Panc1 (cell line): ENCODE data around the gene SLC4A5.

ENCODE experiments used
- POLR2AphosphoS5 ChIP-seq: IDR thresholded peaks from 2 replicates; pipeline ENCODE4 v1.6.1; 2012; ENCODE audit warnings: mild to moderate bottlenecking, low read depth, low read length, moderate library complexity
- SIN3A ChIP-seq: IDR thresholded peaks from 2 replicates; pipeline ENCODE4 v1.6.1; 2012; ENCODE audit warnings: low read depth, mild to moderate bottlenecking, low read length, moderate library complexity, borderline replicate concordance; ENCODE audit not compliant: insufficient read depth
- TF ChIP-seq, protein P1 (sequence below): fragments of 450-650 bp; IDR thresholded peaks from 2 replicates; pipeline ENCODE4 v1.5.1; 2017; ENCODE audit warnings: mild to moderate bottlenecking

DNA sequence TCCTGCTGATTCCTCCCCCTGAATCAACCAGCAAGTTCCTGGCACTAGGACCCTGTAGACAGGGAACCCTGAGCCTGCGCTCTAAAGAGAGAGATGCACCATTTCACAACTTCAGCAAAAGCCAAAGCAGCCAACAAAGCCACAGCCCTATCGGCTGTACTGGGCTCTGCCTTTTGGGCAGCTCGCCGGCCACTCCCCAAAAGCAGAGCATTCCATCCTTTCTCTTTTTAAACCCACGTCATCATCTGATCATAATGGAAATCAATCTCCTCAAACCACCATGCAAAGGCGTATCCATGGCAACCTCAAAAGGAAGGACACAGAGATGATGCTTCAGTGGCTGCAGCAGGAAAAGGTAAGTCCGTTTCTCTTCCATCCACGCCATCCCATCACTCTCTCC lies 42.2 kb upstream of the SLC4A5 start:
- no peak for TF ChIP-seq POLR2AphosphoS5
- TF ChIP-seq, protein P1, sequence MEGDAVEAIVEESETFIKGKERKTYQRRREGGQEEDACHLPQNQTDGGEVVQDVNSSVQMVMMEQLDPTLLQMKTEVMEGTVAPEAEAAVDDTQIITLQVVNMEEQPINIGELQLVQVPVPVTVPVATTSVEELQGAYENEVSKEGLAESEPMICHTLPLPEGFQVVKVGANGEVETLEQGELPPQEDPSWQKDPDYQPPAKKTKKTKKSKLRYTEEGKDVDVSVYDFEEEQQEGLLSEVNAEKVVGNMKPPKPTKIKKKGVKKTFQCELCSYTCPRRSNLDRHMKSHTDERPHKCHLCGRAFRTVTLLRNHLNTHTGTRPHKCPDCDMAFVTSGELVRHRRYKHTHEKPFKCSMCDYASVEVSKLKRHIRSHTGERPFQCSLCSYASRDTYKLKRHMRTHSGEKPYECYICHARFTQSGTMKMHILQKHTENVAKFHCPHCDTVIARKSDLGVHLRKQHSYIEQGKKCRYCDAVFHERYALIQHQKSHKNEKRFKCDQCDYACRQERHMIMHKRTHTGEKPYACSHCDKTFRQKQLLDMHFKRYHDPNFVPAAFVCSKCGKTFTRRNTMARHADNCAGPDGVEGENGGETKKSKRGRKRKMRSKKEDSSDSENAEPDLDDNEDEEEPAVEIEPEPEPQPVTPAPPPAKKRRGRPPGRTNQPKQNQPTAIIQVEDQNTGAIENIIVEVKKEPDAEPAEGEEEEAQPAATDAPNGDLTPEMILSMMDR: no peak
- no peak for TF ChIP-seq SIN3A
